GM21381 (cell line): ENCODE measurements around the gene CYSTM1.

ENCODE experiments used
- ATAC-seq: cut with Tn5 transposase; IDR thresholded peaks from one replicate; pipeline ENCODE4 v1.9.1; 2021; ENCODE audit warnings: mild to moderate bottlenecking, moderate library complexity; ENCODE audit not compliant: unreplicated experiment

Gene CYSTM1

GRCh38 chr5:140205216-140205615 is 30.2 kb downstream of the CYSTM1 start:
- ATAC-seq: no peak

GRCh38 chr5:140205952-140206351 is 31.0 kb downstream of the CYSTM1 start:
- ATAC-seq: no peak

- peak; percentile 68 for ATAC-seq
Measured at GRCh38 chr5:140207250-140207964, 32.4 kb downstream of the CYSTM1 start.

GRCh38 chr5:140208065-140208464 is 33.1 kb downstream of the CYSTM1 start:
- ATAC-seq: no peak

GRCh38 chr5:140213370-140213983 is 38.5 kb downstream of the CYSTM1 start:
- ATAC-seq: no peak

- peak; percentile 43 for ATAC-seq
Measured at GRCh38 chr5:140214831-140215230, 39.8 kb downstream of the CYSTM1 start.

GRCh38 chr5:140215276-140215675 is 40.3 kb downstream of the CYSTM1 start:
- ATAC-seq: no peak

- no peak for ATAC-seq
Measured at GRCh38 chr5:140216478-140217074, 41.6 kb downstream of the CYSTM1 start.

- ATAC-seq: no peak
Measured at GRCh38 chr5:140217299-140218026, 42.5 kb downstream of the CYSTM1 start.

GRCh38 chr5:140219068-140219991 is 44.3 kb downstream of the CYSTM1 start:
- ATAC-seq: peak; percentile 14

GRCh38 chr5:140220032-140220697 is 45.2 kb downstream of the CYSTM1 start:
- ATAC-seq: peak; percentile 62

- ATAC-seq: no peak
Measured at GRCh38 chr5:140220698-140221064, 45.7 kb downstream of the CYSTM1 start.

- ATAC-seq: no peak
Measured at GRCh38 chr5:140221697-140222223, 46.8 kb downstream of the CYSTM1 start.

- ATAC-seq: no peak
Measured at GRCh38 chr5:140222416-140222815, 47.4 kb downstream of the CYSTM1 start.

GRCh38 chr5:140223567-140223966 is 48.6 kb downstream of the CYSTM1 start:
- no peak for ATAC-seq

GRCh38 chr5:140224658-140225057 is 49.7 kb downstream of the CYSTM1 start:
- no peak for ATAC-seq

GRCh38 chr5:140225396-140225795 is 50.4 kb downstream of the CYSTM1 start:
- ATAC-seq: no peak

- ATAC-seq: no peak
Measured at GRCh38 chr5:140227046-140227445, 52.1 kb downstream of the CYSTM1 start.

- ATAC-seq: no peak
Measured at GRCh38 chr5:140228364-140228837, 53.4 kb downstream of the CYSTM1 start.

GRCh38 chr5:140230373-140230772 is 55.4 kb downstream of the CYSTM1 start:
- no peak for ATAC-seq
